Ishikawa (cell line): ENCODE data around the gene GALNT6.

Experiments used
- CEBPB ChIP-seq: IDR thresholded peaks from 2 replicates; pipeline ENCODE4 v1.6.1; 2012
- EGR1 ChIP-seq: IDR thresholded peaks from 2 replicates; pipeline ENCODE4 v1.6.1; 2012
- EP300 ChIP-seq: IDR thresholded peaks from 2 replicates; pipeline ENCODE4 v1.6.1; 2012; ENCODE audit warnings: borderline replicate concordance
- MAX ChIP-seq: IDR thresholded peaks from 2 replicates; pipeline ENCODE4 v1.6.1; 2012
- TCF12 ChIP-seq: IDR thresholded peaks from 2 replicates; pipeline ENCODE4 v1.6.1; 2012; ENCODE audit warnings: low read depth
- YY1 ChIP-seq: IDR thresholded peaks from 2 replicates; pipeline ENCODE4 v1.6.1; 2012; ENCODE audit warnings: low read depth

- TF ChIP-seq EP300 (no peak), CEBPB (no peak), EGR1 (no peak), MAX (no peak), YY1 (no peak), TCF12 (no peak)
These were observed 41.7 kb upstream of the GALNT6 start for GRCh38 chr12:51432921-51433320.
